Activated T-helper 17 cell treated with anti-CD3 and anti-CD28 coated beads, Interleukin-2, amount 50 U/mL, for 72 hours (primary cell): ENCODE results near the gene SEZ6L2. TPM values are rescaled to one million over a fixed set of nuclear protein-coding genes. Genes with fewer than 3 reads are reported as not detected.

ENCODE experiments used
- ATAC-seq: fragments of 150-1000 bp; cut with Tn5 transposase; replicated peaks from 2 replicates; pipeline ENCODE4 v1.10.0; 2021; ENCODE audit warnings: mild to moderate bottlenecking, moderate library complexity
- H3K27ac Mint-ChIP-seq: one replicate; pipeline ENCODE4 v1.8.0; 2022; ENCODE audit warnings: mixed read lengths
- H3K27me3 Mint-ChIP-seq: one replicate; pipeline ENCODE4 v1.8.0; 2022; ENCODE audit warnings: mixed read lengths
- H3K36me3 Mint-ChIP-seq: one replicate; pipeline ENCODE4 v1.8.0; 2022; ENCODE audit warnings: low read depth, mild to moderate bottlenecking, mixed read lengths
- H3K4me1 Mint-ChIP-seq: one replicate; pipeline ENCODE4 v1.8.0; 2022; ENCODE audit warnings: mixed read lengths
- H3K4me3 Mint-ChIP-seq: one replicate; pipeline ENCODE4 v1.8.0; 2022; ENCODE audit warnings: mild to moderate bottlenecking, mixed read lengths
- H3K9me3 Mint-ChIP-seq: one replicate; pipeline ENCODE4 v1.8.0; 2022; ENCODE audit warnings: mixed read lengths
- total RNA-seq, 2 donors: library from RNA; stranded (reverse); gene quantifications; one replicate each; pipeline ENCODE4 v1.2.3, GENCODE V29; 2022

Gene SEZ6L2
- total RNA-seq, 2 donors from 2014 or later: 0.56 TPM; not detected in 1

- H3K4me1 Mint-ChIP-seq: peaks cover 33% of the 10 kb centered on the region
- no peaks in the 10 kb centered on the region for H3K27me3 Mint-ChIP-seq
- peaks cover 76% of the 10 kb centered on the region for H3K36me3 Mint-ChIP-seq
- H3K9me3 Mint-ChIP-seq: no peaks in the 10 kb centered on the region
- H3K27ac Mint-ChIP-seq: peak overlapping the region; percentile 96
- H3K4me3 Mint-ChIP-seq: peak overlapping the region; percentile 99
- ATAC-seq: no peak
These were observed 77.7 kb downstream of the SEZ6L2 start for GRCh38 chr16:29821643-29822115.

Other genes starting within 250 kb of the SEZ6L2 start
- gene SPN, start 236.3 kb downstream of the SEZ6L2 start, total RNA-seq: 100 to 1,000 TPM; 137 to 173 TPM
- 1 to 10 TPM; 3.2 to 4.3 TPM for gene QPRT, start 220.4 kb downstream of the SEZ6L2 start, total RNA-seq
- 10 to 100 TPM; 15.9 to 23.5 TPM for gene C16orf54, start 153.6 kb downstream of the SEZ6L2 start, total RNA-seq
- not detected for gene ZG16, start 121.3 kb downstream of the SEZ6L2 start, total RNA-seq
- gene KIF22, start 108.8 kb downstream of the SEZ6L2 start, total RNA-seq: 100 to 1,000 TPM; 122 to 139 TPM
- 100 to 1,000 TPM; 239 to 288 TPM for gene MAZ, start 93.0 kb downstream of the SEZ6L2 start, total RNA-seq
- gene PRRT2, start 87.4 kb downstream of the SEZ6L2 start, total RNA-seq: 1 to 10 TPM; 1.2 to 9.1 TPM
- 10 to 100 TPM; 26.8 to 26.9 TPM for gene PAGR1, start 83.4 kb downstream of the SEZ6L2 start, total RNA-seq
- 100 to 1,000 TPM; 101 to 133 TPM for gene MVP, start 79.1 kb downstream of the SEZ6L2 start, total RNA-seq
- 10 to 100 TPM; 36.1 to 45.9 TPM for gene CDIPT, start 36.3 kb downstream of the SEZ6L2 start, total RNA-seq
- 1 to 10 TPM; 3.1 to 3.5 TPM for gene ASPHD1, start 938 bp upstream of the SEZ6L2 start, total RNA-seq
- 10 to 100 TPM; 31.9 to 36.0 TPM for gene KCTD13, start 26.7 kb upstream of the SEZ6L2 start, total RNA-seq
- 10 to 100 TPM; 55.2 to 70.8 TPM for gene TMEM219, start 62.5 kb upstream of the SEZ6L2 start, total RNA-seq
- 10 to 100 TPM; 34.9 to 44.0 TPM for gene TAOK2, start 74.3 kb upstream of the SEZ6L2 start, total RNA-seq
- 10 to 100 TPM; 23.9 to 34.1 TPM for gene HIRIP3, start 96.1 kb upstream of the SEZ6L2 start, total RNA-seq
- 100 to 1,000 TPM in 1 of 2 donors, 10 to 100 TPM in 1; 77.9 to 116 TPM for gene INO80E, start 96.7 kb upstream of the SEZ6L2 start, total RNA-seq
- gene DOC2A, start 111.5 kb upstream of the SEZ6L2 start, total RNA-seq: 1 to 10 TPM in 1 of 2 donors, under 1 TPM in 1; 0.19 to 1.0 TPM
- not detected for gene C16orf92, start 123.6 kb upstream of the SEZ6L2 start, total RNA-seq
- 1 to 10 TPM; 1.9 to 7.4 TPM for gene TLCD3B, start 131.7 kb upstream of the SEZ6L2 start, total RNA-seq
- gene ALDOA, start 166.2 kb upstream of the SEZ6L2 start, total RNA-seq: 1,000 to 10,000 TPM; 2,200 to 3,862 TPM
- 100 to 1,000 TPM; 111 to 147 TPM for gene PPP4C, start 176.4 kb upstream of the SEZ6L2 start, total RNA-seq
- gene TBX6, start 192.4 kb upstream of the SEZ6L2 start, total RNA-seq: 1 to 10 TPM; 1.1 to 3.7 TPM
- gene YPEL3, start 196.7 kb upstream of the SEZ6L2 start, total RNA-seq: 100 to 1,000 TPM in 1 of 2 donors, 10 to 100 TPM in 1; 34.7 to 107 TPM
- 10 to 100 TPM; 13.4 to 37.8 TPM for gene GDPD3, start 214.0 kb upstream of the SEZ6L2 start, total RNA-seq
- gene MAPK3, start 223.7 kb upstream of the SEZ6L2 start, total RNA-seq: 100 to 1,000 TPM in 1 of 2 donors, 10 to 100 TPM in 1; 73.1 to 141 TPM